GM19025 (cell line): ENCODE results near the gene DCDC2C.
"Not testable (repeated sequence)": the region's sequence is repeated elsewhere in the genome, so short reads cannot be mapped to it uniquely, and the experiment has no call there.

Source experiments
- ATAC-seq: cut with Tn5 transposase; IDR thresholded peaks from one replicate; pipeline ENCODE4 v1.9.1; 2021; ENCODE audit warnings: mild to moderate bottlenecking, low read depth, moderate library complexity; ENCODE audit not compliant: unreplicated experiment

Gene DCDC2C

GRCh38 chr2:3703236-3703756 lies at the start of gene DCDC2C:
Gene DCDC2C (plus strand): TSS chr2:3703575. CDS start chr2:3703752, 177 bp downstream.
- no peak for ATAC-seq

GRCh38 chr2:3654011-3654410 lies 49.4 kb upstream of the DCDC2C start:
- ATAC-seq, result no peak

- ATAC-seq, result no peak
Observed at GRCh38 chr2:3654531-3655225, 48.7 kb upstream of the DCDC2C start.

- ATAC-seq, result no peak
Observed at GRCh38 chr2:3655871-3656761, 47.3 kb upstream of the DCDC2C start.

- ATAC-seq, result no peak
Observed at GRCh38 chr2:3656762-3657721, 46.3 kb upstream of the DCDC2C start.

GRCh38 chr2:3657881-3658280 lies 45.5 kb upstream of the DCDC2C start, which contains the start of gene ALLC:
Gene ALLC (plus strand): TSS chr2:3658200. CDS start chr2:3671158, 12,958 bp downstream.
- no peak for ATAC-seq

- ATAC-seq, result no peak
Observed at GRCh38 chr2:3659447-3660432, 43.6 kb upstream of the DCDC2C start.

GRCh38 chr2:3660640-3661039 lies 42.7 kb upstream of the DCDC2C start:
- ATAC-seq, result not testable (repeated sequence)

GRCh38 chr2:3661149-3661660 lies 42.2 kb upstream of the DCDC2C start:
- ATAC-seq, result no peak

- no peak for ATAC-seq
Observed at GRCh38 chr2:3662239-3662638, 41.1 kb upstream of the DCDC2C start.

GRCh38 chr2:3664118-3664517 lies 39.3 kb upstream of the DCDC2C start:
- ATAC-seq, result no peak

GRCh38 chr2:3664925-3665324 lies 38.5 kb upstream of the DCDC2C start:
- ATAC-seq, result no peak

GRCh38 chr2:3665886-3666612 lies 37.3 kb upstream of the DCDC2C start:
- ATAC-seq, result no peak

- no peak for ATAC-seq
Observed at GRCh38 chr2:3666613-3666975, 36.8 kb upstream of the DCDC2C start.

- no peak for ATAC-seq
Observed at GRCh38 chr2:3667151-3667631, 36.2 kb upstream of the DCDC2C start.

GRCh38 chr2:3669656-3670055 lies 33.7 kb upstream of the DCDC2C start:
- ATAC-seq, result no peak

- ATAC-seq, result no peak
Observed at GRCh38 chr2:3670376-3670775, 33.0 kb upstream of the DCDC2C start.

GRCh38 chr2:3670941-3671340 lies 32.4 kb upstream of the DCDC2C start:
- no peak for ATAC-seq
